ENCODE measurements around the gene H2BK1. TPM values are rescaled to one million over a fixed set of nuclear protein-coding genes. Genes with fewer than 3 reads are reported as not detected.

Gene H2BK1
- total RNA-seq, 1 donor from 2014 or later = not detected

GRCh38 chr7:151223728-151224127 lies 13.4 kb upstream of the H2BK1 start:
- Mint-ChIP-seq H3K9me3 (ENCODE audit: low read depth) (no peaks in the 10 kb centered on the region), H3K27ac (no peak overlapping the region), H3K27me3 (no peaks in the 10 kb centered on the region), H3K36me3 (ENCODE audit: insufficient read depth) (peaks cover 21% of the 10 kb centered on the region), H3K4me3 (ENCODE audit: low read depth) (no peak overlapping the region), H3K4me1 (ENCODE audit: low read depth) (peaks cover 24% of the 10 kb centered on the region)
- TF ChIP-seq, protein P1, sequence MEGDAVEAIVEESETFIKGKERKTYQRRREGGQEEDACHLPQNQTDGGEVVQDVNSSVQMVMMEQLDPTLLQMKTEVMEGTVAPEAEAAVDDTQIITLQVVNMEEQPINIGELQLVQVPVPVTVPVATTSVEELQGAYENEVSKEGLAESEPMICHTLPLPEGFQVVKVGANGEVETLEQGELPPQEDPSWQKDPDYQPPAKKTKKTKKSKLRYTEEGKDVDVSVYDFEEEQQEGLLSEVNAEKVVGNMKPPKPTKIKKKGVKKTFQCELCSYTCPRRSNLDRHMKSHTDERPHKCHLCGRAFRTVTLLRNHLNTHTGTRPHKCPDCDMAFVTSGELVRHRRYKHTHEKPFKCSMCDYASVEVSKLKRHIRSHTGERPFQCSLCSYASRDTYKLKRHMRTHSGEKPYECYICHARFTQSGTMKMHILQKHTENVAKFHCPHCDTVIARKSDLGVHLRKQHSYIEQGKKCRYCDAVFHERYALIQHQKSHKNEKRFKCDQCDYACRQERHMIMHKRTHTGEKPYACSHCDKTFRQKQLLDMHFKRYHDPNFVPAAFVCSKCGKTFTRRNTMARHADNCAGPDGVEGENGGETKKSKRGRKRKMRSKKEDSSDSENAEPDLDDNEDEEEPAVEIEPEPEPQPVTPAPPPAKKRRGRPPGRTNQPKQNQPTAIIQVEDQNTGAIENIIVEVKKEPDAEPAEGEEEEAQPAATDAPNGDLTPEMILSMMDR (IDR thresholded peaks at IDR 0.05; ENCODE audit: unreplicated experiment) = no peak
- DNase-seq (ENCODE audit: low spot score, unreplicated experiment) = no peak

DNA sequence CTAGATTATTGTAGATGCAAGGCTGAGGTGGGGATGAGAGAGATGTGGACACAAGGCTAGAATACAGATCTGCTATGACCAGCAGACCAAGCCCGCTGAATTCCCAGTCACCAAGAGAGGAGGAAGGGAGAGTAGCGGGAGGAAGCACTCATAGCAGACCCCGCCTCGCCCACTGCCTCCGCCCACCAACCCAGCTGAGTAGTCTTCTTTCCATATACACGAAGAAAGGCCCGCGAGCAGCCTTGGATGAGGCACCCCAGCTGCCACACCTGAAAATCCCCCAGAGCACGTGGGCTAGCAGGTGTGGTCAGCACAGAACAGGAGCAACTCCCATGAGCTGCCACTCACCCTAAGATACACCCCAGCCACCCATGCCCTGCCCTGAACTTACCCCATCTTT lies 7.9 kb upstream of the H2BK1 start:
- TF ChIP-seq, protein P1 (IDR thresholded peaks at IDR 0.05; ENCODE audit: unreplicated experiment) = no peak
- Mint-ChIP-seq H3K9me3 (ENCODE audit: low read depth) (no peaks in the 10 kb centered on the region), H3K27ac (no peak overlapping the region), H3K4me1 (ENCODE audit: low read depth) (no peaks in the 10 kb centered on the region), H3K27me3 (no peaks in the 10 kb centered on the region), H3K36me3 (ENCODE audit: insufficient read depth) (peaks cover 29% of the 10 kb centered on the region), H3K4me3 (ENCODE audit: low read depth) (no peak overlapping the region)
- no peak for DNase-seq (ENCODE audit: low spot score, unreplicated experiment)

GRCh38 chr7:151215396-151215795 lies 5.1 kb upstream of the H2BK1 start:
- Mint-ChIP-seq H3K4me1 (ENCODE audit: low read depth) (peaks cover 1% of the 10 kb centered on the region), H3K4me3 (ENCODE audit: low read depth) (no peak overlapping the region), H3K27ac (no peak overlapping the region), H3K36me3 (ENCODE audit: insufficient read depth) (peaks cover 26% of the 10 kb centered on the region), H3K9me3 (ENCODE audit: low read depth) (no peaks in the 10 kb centered on the region), H3K27me3 (no peaks in the 10 kb centered on the region)
- no peak for DNase-seq (ENCODE audit: low spot score, unreplicated experiment)
- TF ChIP-seq, protein P1 (IDR thresholded peaks at IDR 0.05; ENCODE audit: unreplicated experiment) = no peak

- Mint-ChIP-seq H3K4me1 (ENCODE audit: low read depth) (peaks cover 2% of the 10 kb centered on the region), H3K27me3 (peaks cover 4% of the 10 kb centered on the region), H3K9me3 (ENCODE audit: low read depth) (no peaks in the 10 kb centered on the region), H3K36me3 (ENCODE audit: insufficient read depth) (peaks cover 23% of the 10 kb centered on the region), H3K4me3 (ENCODE audit: low read depth) (no peak overlapping the region), H3K27ac (no peak overlapping the region)
- TF ChIP-seq, protein P1 (IDR thresholded peaks at IDR 0.05; ENCODE audit: unreplicated experiment) = no peak
- DNase-seq (ENCODE audit: low spot score, unreplicated experiment) = no peak
These were observed 3.5 kb upstream of the H2BK1 start for GRCh38 chr7:151213826-151214225.

DNA sequence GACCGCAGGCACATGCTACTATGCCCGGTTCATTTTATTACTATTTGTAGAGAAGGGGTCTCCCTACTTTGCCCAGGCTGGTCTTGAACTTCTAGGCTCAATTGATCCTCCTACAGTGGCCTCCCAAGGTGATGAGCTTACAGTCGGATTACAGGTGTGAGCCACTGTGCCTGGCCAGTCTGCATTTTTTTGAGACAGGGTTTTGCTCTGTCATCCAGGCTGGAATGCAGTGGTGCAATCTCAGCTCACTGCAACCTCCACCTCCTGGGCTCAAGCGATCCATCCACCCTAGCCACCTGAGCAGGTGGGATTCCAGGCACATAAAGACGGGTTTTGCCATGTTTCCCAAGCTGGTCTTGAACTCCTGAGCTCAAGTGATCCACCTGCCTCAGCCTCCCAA lies 2.3 kb upstream of the H2BK1 start:
- Mint-ChIP-seq H3K27me3 (peaks cover 12% of the 10 kb centered on the region), H3K4me1 (ENCODE audit: low read depth) (peaks cover 2% of the 10 kb centered on the region), H3K9me3 (ENCODE audit: low read depth) (no peaks in the 10 kb centered on the region), H3K4me3 (ENCODE audit: low read depth) (no peak overlapping the region), H3K36me3 (ENCODE audit: insufficient read depth) (peaks cover 13% of the 10 kb centered on the region), H3K27ac (no peak overlapping the region)
- DNase-seq (ENCODE audit: low spot score, unreplicated experiment) = no peak
- TF ChIP-seq, protein P1 (IDR thresholded peaks at IDR 0.05; ENCODE audit: unreplicated experiment) = no peak

All from progenitor cell of endocrine pancreas (in vitro differentiated cells).